ENCODE results near the gene COG7. TPM values are rescaled to one million over a fixed set of nuclear protein-coding genes. Genes with fewer than 3 reads are reported as not detected.

Gene COG7
- total RNA-seq, 1 experiment from 2014 or later, result 13.5 TPM

- H4K20me1 ChIP-seq (ENCODE audit: low read length), result no peaks in the 10 kb centered on the region
- intact Hi-C loops (cut with micrococcal nuclease), result no loop called here
- ChIA-PET POLR2A (ENCODE audit: unreplicated experiment) (no interaction called here), CTCF (no interaction called here)
- peak; percentile 47 for DNase-seq
- peak overlapping the region; percentile 38 for H3K27ac ChIP-seq (ENCODE audit: low read length)
- H3K4me2 ChIP-seq (ENCODE audit: low read length), result peak overlapping the region; percentile 29; the same call in 1 of the 2 replicates
- H3K79me2 ChIP-seq (ENCODE audit: low read length), result no peaks in the 10 kb centered on the region
- BruUV-seq (replicated peaks), result no TSS peak
- H3K4me1 ChIP-seq (ENCODE audit: insufficient read depth, low read length), result peaks cover 8% of the 10 kb centered on the region
- ATAC-seq, result peak; percentile 67
- H3K9me2 ChIP-seq (replicated peaks; ENCODE audit: low read length), result no peaks in the 10 kb centered on the region
- TF ChIP-seq EZH2phosphoT487 (IDR thresholded peaks at IDR 0.05; ENCODE audit: borderline replicate concordance, low read length), result no peak
- TF ChIP-seq EZH2 (IDR thresholded peaks at IDR 0.05; ENCODE audit: low read length, unreplicated experiment), result no peak
- TF ChIP-seq CTCF (conservative IDR thresholded peaks at IDR 0.05; ENCODE audit: low read depth, low read length), result no peak
- no peak overlapping the region for H3K4me3 ChIP-seq (ENCODE audit: low read length)
- no peaks in the 10 kb centered on the region for H3F3A ChIP-seq (ENCODE audit: low read length, unreplicated experiment)
- no peak overlapping the region for H2AFZ ChIP-seq (ENCODE audit: low read length)
- H3K9ac ChIP-seq (ENCODE audit: low read length), result no peak overlapping the region
- H3K36me3 ChIP-seq (ENCODE audit: low read depth, low read length), result peaks cover 3% of the 10 kb centered on the region; the same call in 1 of the 2 replicates
- no peaks in the 10 kb centered on the region for H3K9me3 ChIP-seq (ENCODE audit: low read length)
- no peaks in the 10 kb centered on the region for H3K27me3 ChIP-seq (ENCODE audit: low read length)
These were observed 42.8 kb downstream of the COG7 start for GRCh38 chr16:23410176-23410575.

- H3K9me3 ChIP-seq (ENCODE audit: low read length), result no peaks in the 10 kb centered on the region
- no peak overlapping the region for H3K4me2 ChIP-seq (ENCODE audit: low read length)
- DNase-seq, result no peak
- no TSS peak for BruUV-seq (replicated peaks)
- H3K9ac ChIP-seq (ENCODE audit: low read length), result no peak overlapping the region
- POLR2A ChIA-PET (ENCODE audit: unreplicated experiment), result no interaction called here
- peaks cover 3% of the 10 kb centered on the region; the same call in 1 of the 2 replicates for H3K36me3 ChIP-seq (ENCODE audit: low read depth, low read length)
- H2AFZ ChIP-seq (ENCODE audit: low read length), result no peak overlapping the region
- H3K27ac ChIP-seq (ENCODE audit: low read length), result peak overlapping the region; percentile 38; the same call in 1 of the 2 replicates
- intact Hi-C loops (cut with micrococcal nuclease), result no loop called here
- CTCF ChIA-PET, result no interaction called here
- no peak overlapping the region for H3K4me3 ChIP-seq (ENCODE audit: low read length)
- no peaks in the 10 kb centered on the region for H3F3A ChIP-seq (ENCODE audit: low read length, unreplicated experiment)
- ATAC-seq, result no peak
- TF ChIP-seq CTCF (conservative IDR thresholded peaks at IDR 0.05; ENCODE audit: low read depth, low read length) (no peak), EZH2phosphoT487 (IDR thresholded peaks at IDR 0.05; ENCODE audit: borderline replicate concordance, low read length) (no peak), EZH2 (IDR thresholded peaks at IDR 0.05; ENCODE audit: low read length, unreplicated experiment) (no peak)
- peaks cover 8% of the 10 kb centered on the region for H3K4me1 ChIP-seq (ENCODE audit: insufficient read depth, low read length)
- H3K79me2 ChIP-seq (ENCODE audit: low read length), result no peaks in the 10 kb centered on the region
- no peaks in the 10 kb centered on the region for H3K9me2 ChIP-seq (replicated peaks; ENCODE audit: low read length)
- H4K20me1 ChIP-seq (ENCODE audit: low read length), result no peaks in the 10 kb centered on the region
- no peaks in the 10 kb centered on the region for H3K27me3 ChIP-seq (ENCODE audit: low read length)
These were observed 43.5 kb downstream of the COG7 start for GRCh38 chr16:23409522-23409921.

- ATAC-seq (peak; percentile 85), DNase-seq (peak; percentile 33)
- Histone ChIP-seq H3K27me3 (ENCODE audit: low read length) (no peaks in the 10 kb centered on the region), H3K4me2 (ENCODE audit: low read length) (no peak overlapping the region), H3K79me2 (ENCODE audit: low read length) (no peaks in the 10 kb centered on the region), H3K4me3 (ENCODE audit: low read length) (no peak overlapping the region), H3K36me3 (ENCODE audit: low read depth, low read length) (peaks cover 3% of the 10 kb centered on the region; the same call in 1 of the 2 replicates), H2AFZ (ENCODE audit: low read length) (no peak overlapping the region), H3K9me2 (replicated peaks; ENCODE audit: low read length) (no peaks in the 10 kb centered on the region), H3K9ac (ENCODE audit: low read length) (no peak overlapping the region), H3F3A (ENCODE audit: low read length, unreplicated experiment) (no peaks in the 10 kb centered on the region), H3K4me1 (ENCODE audit: insufficient read depth, low read length) (peaks cover 8% of the 10 kb centered on the region), H3K9me3 (ENCODE audit: low read length) (no peaks in the 10 kb centered on the region), H4K20me1 (ENCODE audit: low read length) (no peaks in the 10 kb centered on the region), H3K27ac (ENCODE audit: low read length) (no peak overlapping the region)
- TF ChIP-seq CTCF (conservative IDR thresholded peaks at IDR 0.05; ENCODE audit: low read depth, low read length) (no peak), EZH2phosphoT487 (IDR thresholded peaks at IDR 0.05; ENCODE audit: borderline replicate concordance, low read length) (no peak), EZH2 (IDR thresholded peaks at IDR 0.05; ENCODE audit: low read length, unreplicated experiment) (no peak)
- no TSS peak for BruUV-seq (replicated peaks)
- CTCF ChIA-PET, result interaction anchor here (1.0 kb wide), 1 partner anchor 27 kb away, joined by 4 read pairs; no protein-coding TSS in a partner anchor
- intact Hi-C loops (cut with micrococcal nuclease), result no loop called here
- POLR2A ChIA-PET (ENCODE audit: unreplicated experiment), result no interaction called here
These were observed 44.1 kb downstream of the COG7 start for GRCh38 chr16:23408823-23409298.
